Suprapubic skin (tissue), 3 donors: ENCODE results near the gene NEMP1.

Experiments used
- CTCF ChIP-seq, 2 donors: fragments of 200-600 bp in 1 of 2; fragments of 450-650 bp in 1 of 2; sonication (generic) in 1 of 2; IDR thresholded peaks; one replicate each; pipeline ENCODE4 v1.5.1; 2016 to 2019; ENCODE audit warnings: antibody characterized with exemption in 2 of 2, mild to moderate bottlenecking in 1 of 2, moderate library complexity in 1 of 2
- EP300 ChIP-seq: sonication (generic); formaldehyde crosslinking; IDR thresholded peaks from one replicate; pipeline ENCODE4 v1.6.1; 2017; ENCODE audit warnings: antibody characterized with exemption
- POLR2A ChIP-seq, 2 donors: fragments of 450-650 bp; IDR thresholded peaks; one replicate each; pipeline ENCODE4 v1.6.1; 2017; ENCODE audit warnings: antibody characterized with exemption in 2 of 2, mild to moderate bottlenecking in 2 of 2, moderate library complexity in 2 of 2

- TF ChIP-seq CTCF (IDR thresholded peaks at IDR 0.05), result no peak
- no peak for TF ChIP-seq POLR2A (IDR thresholded peaks at IDR 0.05)
- TF ChIP-seq EP300, result no peak
These were observed 27.6 kb downstream of the NEMP1 start for GRCh38 chr12:57051011-57051410.
